ENCODE measurements around the gene THADA.

Gene THADA

GRCh38 chr2:43408407-43409160 lies 187.3 kb downstream of the THADA start:
- H2AFZ ChIP-seq, result no peak overlapping the region
- no peak overlapping the region for H3K27ac ChIP-seq
- H3K9ac ChIP-seq, result no peak overlapping the region
- H3K4me1 ChIP-seq, result peaks cover 8% of the 10 kb centered on the region
- no peaks in the 10 kb centered on the region for H3K9me3 ChIP-seq (ENCODE audit: control insufficient read depth, low read length)
- no peaks in the 10 kb centered on the region for H3K79me2 ChIP-seq
- no peak overlapping the region for H3K4me2 ChIP-seq (ENCODE audit: low read length)
- no peak for TF ChIP-seq CTCF (IDR thresholded peaks at IDR 0.05)
- H3K4me3 ChIP-seq (ENCODE audit: low read depth, low read length), result no peak overlapping the region
- H3K36me3 ChIP-seq (ENCODE audit: control insufficient read depth, insufficient read depth, low read length), result no peaks in the 10 kb centered on the region
- no peaks in the 10 kb centered on the region for H3K27me3 ChIP-seq (ENCODE audit: control insufficient read depth, insufficient read depth, low read length)

GRCh38 chr2:43407935-43408334 lies 187.9 kb downstream of the THADA start:
- Histone ChIP-seq H2AFZ (no peak overlapping the region), H3K4me2 (ENCODE audit: low read length) (no peak overlapping the region), H3K27ac (no peak overlapping the region), H3K4me1 (peaks cover 8% of the 10 kb centered on the region), H3K4me3 (ENCODE audit: low read depth, low read length) (no peak overlapping the region), H3K9ac (no peak overlapping the region), H3K27me3 (ENCODE audit: control insufficient read depth, insufficient read depth, low read length) (no peaks in the 10 kb centered on the region), H3K9me3 (ENCODE audit: control insufficient read depth, low read length) (no peaks in the 10 kb centered on the region), H3K36me3 (ENCODE audit: control insufficient read depth, insufficient read depth, low read length) (no peaks in the 10 kb centered on the region), H3K79me2 (no peaks in the 10 kb centered on the region)
- no peak for TF ChIP-seq CTCF (IDR thresholded peaks at IDR 0.05)

- Histone ChIP-seq H3K9me3 (ENCODE audit: control insufficient read depth, low read length) (no peaks in the 10 kb centered on the region), H3K4me1 (peaks cover 6% of the 10 kb centered on the region), H3K9ac (no peak overlapping the region), H3K27me3 (ENCODE audit: control insufficient read depth, insufficient read depth, low read length) (no peaks in the 10 kb centered on the region), H3K79me2 (no peaks in the 10 kb centered on the region), H3K4me2 (ENCODE audit: low read length) (no peak overlapping the region), H3K27ac (no peak overlapping the region), H2AFZ (no peak overlapping the region), H3K36me3 (ENCODE audit: control insufficient read depth, insufficient read depth, low read length) (no peaks in the 10 kb centered on the region), H3K4me3 (ENCODE audit: low read depth, low read length) (no peak overlapping the region)
- TF ChIP-seq CTCF (IDR thresholded peaks at IDR 0.05), result no peak
Observed at GRCh38 chr2:43406651-43407279, 189.1 kb downstream of the THADA start.

- Histone ChIP-seq H3K36me3 (ENCODE audit: control insufficient read depth, insufficient read depth, low read length) (no peaks in the 10 kb centered on the region), H3K9me3 (ENCODE audit: control insufficient read depth, low read length) (no peaks in the 10 kb centered on the region), H3K27me3 (ENCODE audit: control insufficient read depth, insufficient read depth, low read length) (no peaks in the 10 kb centered on the region), H3K27ac (no peak overlapping the region), H3K4me1 (peaks cover 3% of the 10 kb centered on the region), H2AFZ (no peak overlapping the region), H3K79me2 (no peaks in the 10 kb centered on the region), H3K4me3 (ENCODE audit: low read depth, low read length) (no peak overlapping the region), H3K9ac (no peak overlapping the region), H3K4me2 (ENCODE audit: low read length) (peak overlapping the region; percentile 28)
- no peak for TF ChIP-seq CTCF (IDR thresholded peaks at IDR 0.05)
Observed at GRCh38 chr2:43405829-43406228, 190.0 kb downstream of the THADA start.

Measured in parathyroid adenoma (tissue), 2 donors.